GM10266 (cell line): ENCODE results near the gene NIPAL4.

Experiments
- DNase-seq: peaks from one replicate; pipeline ENCODE4 v3.0.0; 2012; ENCODE audit errors: extremely low spot score
- TF ChIP-seq, protein P1 (sequence below): IDR thresholded peaks from 2 replicates; pipeline ENCODE4 v1.5.1; 2012; ENCODE audit warnings: mild to moderate bottlenecking, low read depth; ENCODE audit not compliant: control insufficient read depth, insufficient read depth; ENCODE audit errors: missing control alignments

The NIPAL4 gene

DNA sequence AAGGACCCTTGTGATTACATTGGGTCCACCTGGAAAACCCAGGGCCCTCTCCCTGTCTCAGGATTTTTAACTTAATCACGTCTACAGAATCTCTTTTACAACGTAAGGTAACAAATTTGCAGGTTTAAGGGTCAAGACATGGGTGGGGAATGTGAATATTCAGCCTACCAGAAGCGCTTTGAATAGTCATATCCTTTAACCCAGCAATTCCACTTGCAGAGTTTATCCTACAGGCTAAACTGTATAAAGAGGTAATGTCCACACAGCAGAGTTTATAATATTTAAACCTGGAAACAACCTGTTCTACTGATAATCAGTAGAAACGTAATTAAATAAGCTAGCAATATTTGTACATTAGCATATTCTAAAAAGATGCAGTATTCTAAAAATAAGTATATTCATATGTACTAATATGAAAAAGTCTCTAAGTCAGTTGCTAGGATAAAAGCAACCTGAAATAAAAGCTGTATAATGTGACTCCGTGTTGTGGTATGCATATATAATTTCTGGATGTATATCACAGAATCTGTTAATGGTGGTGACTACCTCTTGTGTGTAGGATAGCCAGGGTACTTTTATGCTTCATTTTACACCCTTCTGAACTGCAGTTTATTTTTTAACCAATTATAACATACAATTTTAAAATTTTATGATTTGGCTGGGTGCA lies 14.1 kb upstream of the NIPAL4 start:
- no peak for DNase-seq
- TF ChIP-seq, protein P1, sequence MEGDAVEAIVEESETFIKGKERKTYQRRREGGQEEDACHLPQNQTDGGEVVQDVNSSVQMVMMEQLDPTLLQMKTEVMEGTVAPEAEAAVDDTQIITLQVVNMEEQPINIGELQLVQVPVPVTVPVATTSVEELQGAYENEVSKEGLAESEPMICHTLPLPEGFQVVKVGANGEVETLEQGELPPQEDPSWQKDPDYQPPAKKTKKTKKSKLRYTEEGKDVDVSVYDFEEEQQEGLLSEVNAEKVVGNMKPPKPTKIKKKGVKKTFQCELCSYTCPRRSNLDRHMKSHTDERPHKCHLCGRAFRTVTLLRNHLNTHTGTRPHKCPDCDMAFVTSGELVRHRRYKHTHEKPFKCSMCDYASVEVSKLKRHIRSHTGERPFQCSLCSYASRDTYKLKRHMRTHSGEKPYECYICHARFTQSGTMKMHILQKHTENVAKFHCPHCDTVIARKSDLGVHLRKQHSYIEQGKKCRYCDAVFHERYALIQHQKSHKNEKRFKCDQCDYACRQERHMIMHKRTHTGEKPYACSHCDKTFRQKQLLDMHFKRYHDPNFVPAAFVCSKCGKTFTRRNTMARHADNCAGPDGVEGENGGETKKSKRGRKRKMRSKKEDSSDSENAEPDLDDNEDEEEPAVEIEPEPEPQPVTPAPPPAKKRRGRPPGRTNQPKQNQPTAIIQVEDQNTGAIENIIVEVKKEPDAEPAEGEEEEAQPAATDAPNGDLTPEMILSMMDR = no peak

DNA sequence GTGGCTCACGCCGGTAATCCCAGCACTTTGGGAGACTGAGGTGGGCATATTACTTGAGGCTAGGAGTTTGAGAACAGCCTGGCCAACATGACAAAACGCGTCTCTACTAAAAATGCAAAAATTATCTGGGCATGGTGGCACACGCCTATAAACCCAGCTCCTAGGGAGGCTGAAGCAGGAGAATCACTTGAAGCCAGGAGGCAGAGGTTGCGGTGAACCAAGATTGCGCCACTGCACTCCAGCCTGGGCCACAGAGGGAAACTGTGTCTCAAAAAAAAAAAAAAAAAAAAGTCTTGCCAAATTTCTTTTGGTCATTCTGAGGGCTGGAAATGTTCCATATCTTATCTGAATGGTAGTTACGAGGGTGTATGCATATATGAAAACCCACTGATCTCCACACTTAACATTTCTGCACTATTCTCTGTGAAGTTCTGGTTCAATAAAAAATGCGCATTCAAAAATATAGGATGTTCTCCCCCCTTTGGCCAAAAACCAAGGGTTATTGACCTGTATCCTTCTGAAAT lies 13.5 kb upstream of the NIPAL4 start:
- no peak for DNase-seq
- TF ChIP-seq, protein P1 = no peak

DNA sequence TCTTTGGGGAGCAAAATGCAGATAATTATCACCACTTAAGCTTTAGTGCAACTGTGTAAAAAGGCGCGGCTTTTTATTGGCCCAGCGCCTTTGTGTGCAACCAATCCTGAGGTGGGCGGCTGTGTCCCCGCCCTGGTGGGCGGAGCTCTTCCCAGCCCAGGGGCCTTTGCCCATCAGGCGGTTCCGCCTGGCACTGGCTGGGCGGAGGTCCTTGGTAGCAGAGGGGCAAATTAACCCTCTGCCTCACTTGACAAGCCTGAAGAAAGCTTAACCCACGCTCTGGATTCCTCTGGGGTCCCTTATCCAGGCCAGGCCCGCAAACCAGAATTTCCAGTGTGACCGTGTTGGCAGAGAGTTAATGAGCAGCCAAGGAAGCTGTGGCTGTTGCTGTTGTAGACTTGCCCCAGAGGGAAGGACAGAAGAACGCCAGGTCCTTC lies 12.8 kb upstream of the NIPAL4 start:
- no peak for DNase-seq
- TF ChIP-seq, protein P1 = no peak

DNA sequence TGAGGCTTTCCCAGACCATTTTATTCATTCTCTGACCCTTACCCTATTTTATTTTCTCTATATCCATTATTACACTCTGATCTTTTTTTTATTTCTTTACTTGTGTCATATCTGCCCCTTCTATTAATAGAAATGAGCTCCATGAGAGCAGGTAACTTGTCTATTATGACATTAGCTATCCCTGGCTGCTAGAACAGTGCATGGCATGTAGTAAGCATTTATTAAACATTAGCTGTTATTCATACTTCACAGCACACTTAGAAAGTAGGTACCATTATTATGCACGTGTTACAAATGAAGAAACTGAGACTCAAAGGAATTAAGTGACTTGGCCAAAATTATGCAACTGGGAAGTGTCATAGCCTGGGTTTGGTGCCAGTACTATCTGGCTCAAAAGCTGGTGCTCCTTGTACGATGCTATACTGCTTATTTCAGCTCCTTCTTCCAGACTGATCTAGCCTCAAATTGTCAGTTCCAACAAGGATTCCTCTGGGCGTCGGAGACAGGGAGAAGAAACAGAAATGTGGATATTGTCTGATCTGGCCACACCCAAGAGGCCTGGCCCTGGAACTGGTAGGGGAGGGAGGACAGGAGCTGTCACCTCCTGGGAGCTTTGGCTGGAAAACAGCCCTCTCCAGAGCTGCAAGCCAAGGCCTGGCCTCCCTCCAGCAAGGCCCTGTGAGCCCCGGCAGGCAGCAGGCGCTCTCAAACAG lies 10.8 kb upstream of the NIPAL4 start:
- TF ChIP-seq, protein P1 = no peak
- no peak for DNase-seq

DNA sequence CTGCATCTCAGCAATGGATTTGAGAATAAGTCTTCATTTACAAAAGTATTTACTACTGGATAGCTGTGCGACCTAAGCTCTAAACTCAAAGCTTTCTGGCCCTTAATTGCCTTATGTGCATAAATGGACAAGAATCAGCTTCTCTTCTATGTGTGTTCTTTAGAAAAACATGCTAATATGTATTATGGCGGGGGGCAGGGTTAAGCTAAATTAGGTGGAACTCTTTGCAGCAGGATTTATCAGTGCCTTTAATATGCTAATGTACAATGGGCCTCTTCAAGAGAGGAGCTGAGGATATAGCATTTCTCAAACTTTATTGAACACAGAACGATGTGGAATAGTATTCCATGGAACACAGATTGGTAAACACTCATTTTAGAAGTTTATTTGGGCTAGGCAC lies 10.0 kb upstream of the NIPAL4 start:
- TF ChIP-seq, protein P1 = no peak
- DNase-seq = no peak

DNA sequence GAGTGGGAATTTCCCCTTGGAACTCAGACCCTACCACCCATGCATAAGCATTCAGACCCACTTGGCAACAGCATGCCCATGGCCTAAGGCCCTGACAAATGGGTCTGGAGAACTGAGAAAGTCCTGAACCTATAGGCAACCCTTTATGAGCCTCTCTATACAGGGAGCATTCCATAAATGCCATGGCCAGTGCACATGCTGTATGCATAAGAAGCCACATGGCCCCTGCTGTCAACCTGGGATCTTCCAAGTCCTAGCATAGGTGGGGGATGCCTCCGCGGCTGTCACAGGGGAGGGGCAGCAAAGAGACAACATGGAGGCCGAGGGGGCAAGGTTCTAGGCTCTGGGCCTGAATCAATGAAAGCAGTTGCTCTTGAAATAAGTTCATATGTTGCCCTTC lies 8.2 kb upstream of the NIPAL4 start:
- TF ChIP-seq, protein P1 = no peak
- no peak for DNase-seq

DNA sequence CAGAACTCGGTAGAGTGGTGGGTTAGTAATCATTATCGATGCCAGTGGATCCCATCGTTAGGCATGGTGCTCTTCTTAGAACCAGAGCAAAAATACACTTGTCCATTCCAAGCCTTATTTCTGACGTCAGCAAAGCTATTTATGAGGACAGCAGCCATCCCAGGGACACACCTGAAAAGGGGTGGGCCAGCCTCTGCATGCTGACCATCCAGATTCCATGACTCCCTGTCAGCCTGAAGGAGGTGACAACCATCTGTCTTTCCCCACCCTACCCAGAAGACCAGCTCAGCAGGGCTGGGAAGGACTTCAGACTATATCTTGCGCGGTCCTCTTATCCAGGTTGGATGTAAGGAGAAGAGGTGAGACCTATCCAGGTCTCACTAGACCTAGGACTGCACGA lies 5.7 kb upstream of the NIPAL4 start:
- TF ChIP-seq, protein P1 = no peak
- DNase-seq = no peak
